ENCODE measurements around the gene S100A2. TPM values are rescaled to one million over a fixed set of nuclear protein-coding genes. Genes with fewer than 3 reads are reported as not detected.

The S100A2 gene
- total RNA-seq, 4 donors from 2014 or later = 127 to 519 (median 267) TPM

DNA sequence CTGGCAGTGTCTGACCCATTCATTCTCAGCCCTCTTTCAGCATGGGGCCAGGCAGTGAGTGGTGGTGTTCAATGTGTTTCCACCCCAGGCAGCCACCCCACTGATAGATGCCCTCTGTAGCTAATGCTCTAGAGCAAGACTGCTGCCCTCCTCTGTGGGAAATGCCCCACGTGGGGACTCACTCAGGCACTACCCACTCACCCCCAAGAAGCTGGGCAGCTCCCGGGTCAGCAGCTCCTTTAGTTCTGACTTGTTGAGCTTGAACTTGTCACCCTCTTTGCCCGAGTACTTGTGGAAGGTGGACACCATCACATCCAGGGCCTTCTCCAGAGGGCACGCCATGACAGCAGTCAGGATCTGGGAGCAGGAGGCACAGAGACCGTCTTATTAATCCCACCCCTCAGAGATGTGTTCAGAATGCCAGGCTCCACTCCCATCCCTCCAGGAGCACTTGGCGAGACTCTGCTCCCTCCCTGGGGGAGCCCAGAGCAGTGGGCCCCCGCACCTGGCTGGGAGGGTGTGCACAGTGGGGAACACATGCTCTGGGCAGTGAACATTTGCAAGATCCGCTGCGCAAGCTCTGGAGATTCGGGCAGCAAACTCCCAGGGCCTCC, 21.1 kb downstream of the S100A2 start:
- Histone ChIP-seq H3K27ac (peak overlapping the region; percentile 91), H3K27me3 (no peaks in the 10 kb centered on the region), H3K4me3 (peak overlapping the region; percentile 58), H3K9me3 (no peaks in the 10 kb centered on the region), H3K4me1 (peaks cover 98% of the 10 kb centered on the region), H3K36me3 (no peaks in the 10 kb centered on the region)
- 10% methylated on average over 9 of the region's 10 CpGs for WGBS
- no peak for DNase-seq (ENCODE audit: low spot score in 2 of 2)
- TF ChIP-seq POLR2AphosphoS5 (IDR thresholded peaks at IDR 0.05) (no peak), POLR2A (IDR thresholded peaks at IDR 0.05) (no peak), EP300 (IDR thresholded peaks at IDR 0.05) (no peak)
- TF ChIP-seq, protein P1, sequence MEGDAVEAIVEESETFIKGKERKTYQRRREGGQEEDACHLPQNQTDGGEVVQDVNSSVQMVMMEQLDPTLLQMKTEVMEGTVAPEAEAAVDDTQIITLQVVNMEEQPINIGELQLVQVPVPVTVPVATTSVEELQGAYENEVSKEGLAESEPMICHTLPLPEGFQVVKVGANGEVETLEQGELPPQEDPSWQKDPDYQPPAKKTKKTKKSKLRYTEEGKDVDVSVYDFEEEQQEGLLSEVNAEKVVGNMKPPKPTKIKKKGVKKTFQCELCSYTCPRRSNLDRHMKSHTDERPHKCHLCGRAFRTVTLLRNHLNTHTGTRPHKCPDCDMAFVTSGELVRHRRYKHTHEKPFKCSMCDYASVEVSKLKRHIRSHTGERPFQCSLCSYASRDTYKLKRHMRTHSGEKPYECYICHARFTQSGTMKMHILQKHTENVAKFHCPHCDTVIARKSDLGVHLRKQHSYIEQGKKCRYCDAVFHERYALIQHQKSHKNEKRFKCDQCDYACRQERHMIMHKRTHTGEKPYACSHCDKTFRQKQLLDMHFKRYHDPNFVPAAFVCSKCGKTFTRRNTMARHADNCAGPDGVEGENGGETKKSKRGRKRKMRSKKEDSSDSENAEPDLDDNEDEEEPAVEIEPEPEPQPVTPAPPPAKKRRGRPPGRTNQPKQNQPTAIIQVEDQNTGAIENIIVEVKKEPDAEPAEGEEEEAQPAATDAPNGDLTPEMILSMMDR (IDR thresholded peaks at IDR 0.05) = no peak

DNA sequence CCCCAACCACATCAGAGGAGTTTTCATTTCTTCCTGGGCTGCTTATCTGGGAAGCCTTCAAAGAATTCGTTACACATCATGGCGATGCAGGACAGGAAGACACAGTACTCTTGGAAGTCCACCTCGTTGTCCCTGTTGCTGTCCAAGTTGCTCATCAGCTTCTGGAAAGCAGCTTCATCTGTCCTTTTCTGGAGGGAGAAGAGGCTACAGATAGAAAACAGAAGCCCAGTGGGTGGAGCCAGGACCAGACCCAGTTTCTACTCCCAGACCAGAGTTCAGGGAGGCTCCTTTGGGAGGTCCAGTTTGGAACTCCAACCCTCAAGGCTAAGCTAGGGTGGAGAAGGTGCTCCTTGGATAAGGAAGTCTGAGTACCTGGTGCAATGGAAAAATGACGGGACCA, 21.9 kb downstream of the S100A2 start:
- DNase-seq (ENCODE audit: low spot score in 2 of 2) = no peak
- WGBS = 50% methylated on average over 4 of the region's 4 CpGs
- peak overlapping the region; percentile 58 for H3K4me3 ChIP-seq

DNA sequence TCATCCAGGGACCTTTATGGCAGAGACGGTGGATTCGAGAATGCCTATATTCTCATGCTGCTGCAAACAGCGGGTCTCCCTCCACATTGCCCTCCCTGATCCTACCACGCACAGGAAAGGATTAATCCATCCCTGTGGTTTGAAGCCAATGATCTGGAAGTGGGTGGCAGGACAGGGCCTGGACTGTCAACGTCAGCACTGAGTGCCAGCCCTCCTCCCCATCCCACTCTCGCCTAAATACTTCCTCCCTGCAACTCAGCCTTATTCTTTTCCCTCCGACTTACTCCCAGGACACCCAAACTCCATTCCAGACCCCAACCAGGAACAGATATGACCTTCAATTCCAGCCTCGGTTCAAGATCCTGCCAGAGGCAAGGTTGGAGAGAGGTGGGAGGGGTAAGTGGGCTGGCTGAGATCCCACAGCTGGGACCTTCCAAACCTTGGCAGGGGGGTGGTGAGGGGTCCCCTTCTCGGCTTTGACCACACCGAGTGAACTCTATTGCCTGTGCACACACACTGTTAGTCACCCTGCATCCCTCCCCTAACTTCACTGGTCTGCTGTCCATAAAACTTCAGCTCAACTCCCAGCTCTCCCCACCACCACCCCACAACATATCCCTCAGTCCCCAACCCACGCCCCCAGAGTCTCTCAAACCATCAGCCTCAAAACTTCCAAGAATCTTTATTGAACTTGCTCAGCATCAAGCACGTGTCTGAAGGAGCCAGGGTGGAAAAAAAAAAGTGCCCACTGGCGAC, 22.5 kb downstream of the S100A2 start:
- DNase-seq (ENCODE audit: low spot score in 2 of 2) = no peak
- TF ChIP-seq, protein P1 (IDR thresholded peaks at IDR 0.05) = no peak
- TF ChIP-seq POLR2A (IDR thresholded peaks at IDR 0.05) (no peak), POLR2AphosphoS5 (IDR thresholded peaks at IDR 0.05) (no peak), EP300 (IDR thresholded peaks at IDR 0.05) (no peak)
- no peaks in the 10 kb centered on the region for H3K9me3 ChIP-seq
- H3K36me3 ChIP-seq = no peaks in the 10 kb centered on the region
- no peaks in the 10 kb centered on the region for H3K27me3 ChIP-seq
- H3K4me3 ChIP-seq = peak overlapping the region; percentile 58
- peaks cover 95% of the 10 kb centered on the region for H3K4me1 ChIP-seq
- H3K27ac ChIP-seq = peak overlapping the region; percentile 91
- WGBS = 52% methylated on average over 13 of the region's 13 CpGs

More for the DNA sequence above, 21.9 kb downstream of the S100A2 start:
- Histone ChIP-seq H3K9me3 (no peaks in the 10 kb centered on the region), H3K36me3 (no peaks in the 10 kb centered on the region), H3K27ac (peak overlapping the region; percentile 91), H3K4me1 (peaks cover 95% of the 10 kb centered on the region), H3K27me3 (no peaks in the 10 kb centered on the region)
- TF ChIP-seq POLR2A (IDR thresholded peaks at IDR 0.05) (no peak), POLR2AphosphoS5 (IDR thresholded peaks at IDR 0.05) (no peak)
- TF ChIP-seq, protein P1 (IDR thresholded peaks at IDR 0.05) = no peak

DNA sequence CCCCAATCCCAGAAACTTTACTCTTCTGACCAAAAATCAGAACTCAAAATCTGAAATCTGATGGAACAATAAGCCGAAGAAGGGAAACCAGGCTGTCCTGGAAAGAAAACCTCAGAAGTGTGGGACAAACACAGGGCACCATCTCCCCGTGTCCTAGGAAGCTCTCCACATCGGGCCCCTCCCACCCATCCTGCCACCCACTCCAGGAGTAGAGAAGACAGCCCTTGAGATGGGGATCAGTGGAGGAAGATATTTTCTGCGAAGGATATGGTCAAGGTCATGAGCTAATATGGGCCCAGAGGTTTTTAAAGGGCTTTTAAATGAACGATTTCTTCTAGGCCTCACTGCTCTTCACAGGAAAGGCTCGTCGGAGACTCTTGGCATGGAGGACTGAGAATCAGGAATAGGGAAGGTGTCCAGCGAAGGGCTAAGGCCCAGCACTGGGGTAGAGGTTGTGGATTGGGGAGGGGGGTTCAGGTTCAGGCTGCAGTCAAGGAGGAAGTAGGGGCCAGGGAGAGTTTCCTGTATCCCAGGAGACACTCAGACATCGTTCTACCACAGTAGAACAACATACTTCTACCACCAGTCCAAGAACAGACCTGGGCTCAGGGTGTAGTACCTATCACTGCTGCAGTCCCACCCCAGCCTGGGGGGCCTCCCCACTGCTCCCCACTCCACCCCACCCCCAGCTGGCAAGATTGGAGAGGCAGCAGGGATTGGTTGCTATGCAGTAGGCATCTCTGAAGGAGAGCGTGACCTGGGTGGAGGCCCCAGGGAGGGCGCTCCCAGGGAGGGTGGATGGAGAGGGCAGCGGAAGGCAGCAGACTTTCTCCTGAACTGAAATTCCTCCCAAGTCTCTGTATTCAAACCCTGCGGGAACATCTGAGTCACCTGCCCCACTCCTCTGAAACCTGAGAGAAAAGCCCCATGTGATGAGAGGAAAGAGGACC, 23.7 kb downstream of the S100A2 start:
- TF ChIP-seq, protein P1 (IDR thresholded peaks at IDR 0.05) = no peak
- TF ChIP-seq POLR2AphosphoS5 (IDR thresholded peaks at IDR 0.05) (no peak), POLR2A (IDR thresholded peaks at IDR 0.05) (no peak), EP300 (IDR thresholded peaks at IDR 0.05) (no peak)
- peak overlapping the region; percentile 71 for H3K27ac ChIP-seq
- WGBS = 59% methylated on average over 13 of the region's 13 CpGs
- H3K4me3 ChIP-seq = no peak overlapping the region
- H3K27me3 ChIP-seq = no peaks in the 10 kb centered on the region
- H3K4me1 ChIP-seq = peaks cover 94% of the 10 kb centered on the region
- no peaks in the 10 kb centered on the region for H3K36me3 ChIP-seq
- DNase-seq (ENCODE audit: low spot score in 2 of 2) = no peak
- no peaks in the 10 kb centered on the region for H3K9me3 ChIP-seq
